ENCODE results near the gene TMEM88. TPM values are rescaled to one million over a fixed set of nuclear protein-coding genes. Genes with fewer than 3 reads are reported as not detected.

TMEM88 gene
- total RNA-seq, 1 experiment from 2014 or later, result 11.3 TPM

DNA sequence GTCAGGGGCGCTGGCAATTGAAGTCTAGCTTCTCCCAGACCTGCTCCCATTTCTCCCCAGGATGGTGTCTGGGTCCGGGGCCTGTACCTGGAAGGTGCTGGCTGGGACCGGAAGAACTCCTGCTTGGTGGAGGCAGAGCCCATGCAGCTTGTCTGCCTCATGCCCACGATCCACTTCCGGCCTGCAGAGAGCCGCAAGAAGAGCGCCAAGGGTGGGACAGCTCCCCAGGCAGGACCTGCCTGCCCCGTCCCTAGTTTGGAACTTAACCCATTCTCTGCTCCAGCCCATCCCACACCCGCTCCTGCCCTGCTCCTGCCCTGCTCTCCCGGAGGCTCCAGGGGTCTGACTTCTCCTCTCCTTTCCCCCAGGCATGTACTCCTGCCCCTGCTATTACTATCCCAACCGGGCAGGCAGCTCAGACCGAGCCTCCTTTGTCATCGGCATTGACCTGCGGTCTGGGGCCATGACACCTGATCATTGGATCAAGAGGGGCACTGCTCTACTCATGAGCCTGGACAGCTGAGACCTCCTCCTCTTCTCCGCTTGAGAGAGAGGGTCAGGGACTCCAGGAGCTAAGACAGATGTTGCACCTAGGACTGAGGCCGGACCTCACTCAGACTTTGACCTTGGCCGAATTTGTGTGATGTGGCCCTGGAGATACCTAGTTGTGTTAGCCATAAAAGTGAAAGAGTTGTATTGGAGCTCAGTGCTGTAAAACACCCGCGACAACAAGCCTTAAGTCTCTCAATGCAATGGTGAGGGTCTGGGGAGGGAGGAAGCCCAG is 21.7 kb upstream of the TMEM88 start:
- Histone ChIP-seq H3K9me3 (ENCODE audit: control insufficient read depth, low read depth, low read length) (no peaks in the 10 kb centered on the region), H3T11ph (ENCODE audit: low read length) (no peak overlapping the region), H3K4me2 (ENCODE audit: insufficient read depth, insufficient read length, low read length) (peak overlapping the region; percentile 75), H3K27me3 (ENCODE audit: insufficient read depth, low read length) (peaks cover 9% of the 10 kb centered on the region; the same call in 1 of the 2 replicates), H3K18ac (ENCODE audit: insufficient read length, low read depth, low read length) (no peak overlapping the region), H3K79me1 (ENCODE audit: insufficient read depth, low read depth, low read length, poor library complexity, severe bottlenecking) (no peaks in the 10 kb centered on the region), H2AK5ac (ENCODE audit: insufficient read length, low read length) (no peak overlapping the region), H2BK20ac (ENCODE audit: low read depth, low read length, poor library complexity, severe bottlenecking) (no peak overlapping the region), H3K14ac (ENCODE audit: insufficient read depth, low read length) (no peak overlapping the region), H3K27ac (ENCODE audit: insufficient read length, low read depth, low read length) (no peak overlapping the region), H2BK120ac (ENCODE audit: low read depth, low read length, poor library complexity, severe bottlenecking) (no peak overlapping the region), H2BK12ac (ENCODE audit: insufficient read length, low read depth, low read length) (no peak overlapping the region), H4K91ac (ENCODE audit: insufficient read length, low read depth, low read length) (no peak overlapping the region), H3K56ac (ENCODE audit: insufficient read length, low read depth, low read length) (no peak overlapping the region), H2AFZ (ENCODE audit: low read length) (no peak overlapping the region), H3K79me2 (ENCODE audit: insufficient read depth, low read length) (no peaks in the 10 kb centered on the region), H3K4me1 (ENCODE audit: insufficient read depth, low read length) (peaks cover 2% of the 10 kb centered on the region; the same call in 1 of the 2 replicates), H4K20me1 (ENCODE audit: control insufficient read depth, insufficient read depth, insufficient read length) (no peaks in the 10 kb centered on the region), H2BK15ac (ENCODE audit: low read depth, low read length) (no peak overlapping the region), H2BK5ac (ENCODE audit: insufficient read length, low read length) (no peak overlapping the region), H3K23ac (ENCODE audit: insufficient read length, low read depth, low read length) (no peak overlapping the region), H4K8ac (replicated peaks; ENCODE audit: insufficient read length, low read depth, low read length) (no peak overlapping the region), H3K23me2 (ENCODE audit: insufficient read length, low read depth, low read length, poor library complexity, severe bottlenecking) (peaks cover 31% of the 10 kb centered on the region), H4K5ac (ENCODE audit: insufficient read length, low read depth, low read length) (no peak overlapping the region), H3K9ac (ENCODE audit: extremely low read depth, insufficient read length, low read length) (no peak overlapping the region), H3K4ac (ENCODE audit: low read depth, low read length) (no peak overlapping the region)
- TF ChIP-seq, protein P1, sequence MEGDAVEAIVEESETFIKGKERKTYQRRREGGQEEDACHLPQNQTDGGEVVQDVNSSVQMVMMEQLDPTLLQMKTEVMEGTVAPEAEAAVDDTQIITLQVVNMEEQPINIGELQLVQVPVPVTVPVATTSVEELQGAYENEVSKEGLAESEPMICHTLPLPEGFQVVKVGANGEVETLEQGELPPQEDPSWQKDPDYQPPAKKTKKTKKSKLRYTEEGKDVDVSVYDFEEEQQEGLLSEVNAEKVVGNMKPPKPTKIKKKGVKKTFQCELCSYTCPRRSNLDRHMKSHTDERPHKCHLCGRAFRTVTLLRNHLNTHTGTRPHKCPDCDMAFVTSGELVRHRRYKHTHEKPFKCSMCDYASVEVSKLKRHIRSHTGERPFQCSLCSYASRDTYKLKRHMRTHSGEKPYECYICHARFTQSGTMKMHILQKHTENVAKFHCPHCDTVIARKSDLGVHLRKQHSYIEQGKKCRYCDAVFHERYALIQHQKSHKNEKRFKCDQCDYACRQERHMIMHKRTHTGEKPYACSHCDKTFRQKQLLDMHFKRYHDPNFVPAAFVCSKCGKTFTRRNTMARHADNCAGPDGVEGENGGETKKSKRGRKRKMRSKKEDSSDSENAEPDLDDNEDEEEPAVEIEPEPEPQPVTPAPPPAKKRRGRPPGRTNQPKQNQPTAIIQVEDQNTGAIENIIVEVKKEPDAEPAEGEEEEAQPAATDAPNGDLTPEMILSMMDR (conservative IDR thresholded peaks at IDR 0.05), result no peak
- Mint-ChIP-seq H3K27ac (no peak overlapping the region), H3K36me3 (ENCODE audit: insufficient read depth in 1 of 3, low read depth in 3 of 3) (no peaks in the 10 kb centered on the region), H3K27me3 (ENCODE audit: low read depth) (peaks cover 48% of the 10 kb centered on the region), H3K4me3 (peak overlapping the region; percentile 81 to 90), H3K4me1 (peaks cover 21 to 29% of the 10 kb centered on the region in 2 experiments), H3K9me3 (no peaks in the 10 kb centered on the region)
- no CpG with 5 or more reads among the region's 19 CpGs for WGBS (ENCODE audit: extremely low coverage, insufficient read length, low lambda C conversion rate)
- peak; percentile 42 for DNase-seq
